Lower leg skin (tissue), 4 donors: ENCODE results near the gene PGA3. TPM values are rescaled to one million over a fixed set of nuclear protein-coding genes. Genes with fewer than 3 reads are reported as not detected.

ENCODE experiments used
- total RNA-seq, 4 donors: library from RNA; depleted of rRNA; stranded (reverse); fragments of >200 nt; gene quantifications; one replicate each; pipeline ENCODE4 v1.1.0, GENCODE V29; 2016

Gene PGA3
- total RNA-seq, 4 donors from 2014 or later, result 0.32 to 1.5 TPM; not detected in 2

Other genes starting within 250 kb of the PGA3 start
- gene CD6, start 231.8 kb upstream of the PGA3 start, total RNA-seq, result 1 to 10 TPM in 3 of 4 donors, under 1 TPM in 1; 0.42 to 2.7 (median 1.8) TPM
- gene CD5, start 101.0 kb upstream of the PGA3 start, total RNA-seq, result under 1 TPM; 0.08 to 0.88 (median 0.38) TPM
- 10 to 100 TPM; 19.6 to 27.6 (median 26.7) TPM for gene VPS37C, start 42.1 kb upstream of the PGA3 start, total RNA-seq
- gene PGA4, start 18.8 kb downstream of the PGA3 start, total RNA-seq, result 1 to 10 TPM in 1 of 4 donors, under 1 TPM in 1, not detected in 2; 0.65 to 1.5 TPM
- not detected for gene PGA5, start 37.7 kb downstream of the PGA3 start, total RNA-seq
- gene VWCE, start 91.8 kb downstream of the PGA3 start, total RNA-seq, result under 1 TPM in 2 of 4 donors, not detected in 2; 0.22 to 0.68 TPM
- gene DDB1, start 129.6 kb downstream of the PGA3 start, total RNA-seq, result 100 to 1,000 TPM; 166 to 204 (median 185) TPM
- gene TKFC, start 129.7 kb downstream of the PGA3 start, total RNA-seq, result 10 to 100 TPM; 26.6 to 37.3 (median 33.1) TPM
- gene CYB561A3, start 158.4 kb downstream of the PGA3 start, total RNA-seq, result 100 to 1,000 TPM in 1 of 4 donors, 10 to 100 TPM in 3; 55.7 to 102 (median 76.8) TPM
- gene TMEM138, start 158.9 kb downstream of the PGA3 start, total RNA-seq, result 10 to 100 TPM; 12.7 to 47.2 (median 18.1) TPM
- 10 to 100 TPM in 3 of 4 donors, 1 to 10 TPM in 1; 7.8 to 15.9 (median 11.4) TPM for gene TMEM216, start 189.1 kb downstream of the PGA3 start, total RNA-seq
- gene CPSF7, start 226.5 kb downstream of the PGA3 start, total RNA-seq, result 10 to 100 TPM; 47.1 to 58.2 (median 48.9) TPM
- 10 to 100 TPM; 24.2 to 32.8 (median 28.5) TPM for gene SDHAF2, start 226.6 kb downstream of the PGA3 start, total RNA-seq